ENCODE measurements around the gene COL5A2.

The COL5A2 gene

DNA sequence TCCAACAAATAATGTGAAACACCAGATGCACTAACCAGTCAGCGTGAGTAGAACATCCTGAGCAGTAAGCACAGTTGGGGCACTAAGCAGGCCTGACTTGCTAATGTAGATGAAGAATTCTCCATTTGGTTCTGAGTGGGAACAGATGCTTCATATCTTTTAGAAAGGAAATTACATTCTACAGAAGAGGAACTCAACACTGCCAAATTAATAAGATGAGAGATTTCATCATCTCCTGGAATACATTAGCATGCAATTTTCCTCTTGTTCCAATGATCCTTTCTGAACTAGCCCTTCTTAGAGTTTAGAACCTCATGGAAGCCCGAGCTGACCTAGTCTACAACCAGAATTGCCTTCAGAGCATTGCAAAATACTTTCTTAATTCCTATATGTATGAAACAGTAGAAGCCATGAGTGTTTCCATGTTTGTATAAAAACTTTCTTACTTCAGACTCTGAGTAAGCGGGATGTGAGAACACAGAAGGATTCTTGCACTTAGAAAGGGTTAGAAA is 34.8 kb downstream of the COL5A2 start:
- DNase-seq, result peak; percentile 62

DNA sequence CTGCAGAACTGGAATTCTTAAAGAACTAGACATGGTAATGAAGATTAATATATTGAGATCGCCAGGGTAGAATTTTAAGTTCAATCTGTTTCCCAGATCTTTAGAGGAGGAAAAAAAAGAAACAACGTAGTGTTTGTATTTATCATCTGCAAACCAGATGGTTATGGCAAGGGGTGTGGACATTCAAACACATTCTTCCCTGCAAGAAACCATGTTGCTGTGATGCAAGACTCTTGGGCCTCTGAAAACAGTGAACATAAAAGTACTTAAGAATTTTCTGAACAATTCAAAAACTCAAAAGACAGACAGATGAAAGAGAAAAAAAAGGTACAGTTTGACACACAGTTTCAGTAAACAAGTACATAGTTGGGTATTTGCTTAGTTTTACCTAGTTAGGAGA is 35.6 kb downstream of the COL5A2 start:
- no peak for DNase-seq

DNA sequence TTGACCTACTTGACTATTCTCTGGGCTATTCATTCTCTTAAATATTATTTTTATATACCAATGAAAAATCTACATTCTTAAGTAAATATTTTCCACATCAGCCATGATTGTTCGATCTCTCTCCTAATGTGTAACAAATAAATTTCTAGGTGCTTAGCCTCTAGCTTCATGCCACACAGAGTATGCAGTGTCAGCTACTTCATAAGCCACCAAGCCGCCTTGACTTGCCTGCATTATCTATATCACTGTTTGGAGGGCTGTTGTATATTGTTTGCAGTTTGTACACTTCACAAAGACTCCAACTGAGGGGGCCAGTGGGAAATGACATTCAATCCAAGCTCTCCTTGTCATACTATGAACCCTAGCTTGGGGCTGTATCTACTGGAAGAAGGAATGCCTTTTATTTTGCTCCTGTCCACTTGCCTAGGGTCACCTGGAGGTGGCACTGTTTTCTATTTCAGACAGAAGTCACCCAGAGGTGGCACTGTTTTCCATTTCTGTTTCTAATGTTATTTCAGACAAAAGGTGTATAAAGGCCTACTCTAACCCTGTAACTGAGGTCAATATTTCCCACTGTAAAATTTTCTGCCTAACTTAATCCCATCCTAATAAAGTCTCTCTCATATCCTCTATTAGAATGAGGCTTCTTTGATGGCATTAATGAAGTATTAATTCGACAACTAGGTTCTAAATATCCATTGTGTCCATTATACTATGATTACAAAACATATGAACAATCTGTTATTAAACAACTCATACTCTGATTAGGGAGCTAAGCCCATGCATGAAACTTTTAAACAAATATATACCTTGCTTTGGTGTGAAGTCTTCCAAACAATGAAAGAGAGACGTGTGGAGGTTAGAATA is 36.4 kb downstream of the COL5A2 start:
- peak; percentile 44 for DNase-seq

DNA sequence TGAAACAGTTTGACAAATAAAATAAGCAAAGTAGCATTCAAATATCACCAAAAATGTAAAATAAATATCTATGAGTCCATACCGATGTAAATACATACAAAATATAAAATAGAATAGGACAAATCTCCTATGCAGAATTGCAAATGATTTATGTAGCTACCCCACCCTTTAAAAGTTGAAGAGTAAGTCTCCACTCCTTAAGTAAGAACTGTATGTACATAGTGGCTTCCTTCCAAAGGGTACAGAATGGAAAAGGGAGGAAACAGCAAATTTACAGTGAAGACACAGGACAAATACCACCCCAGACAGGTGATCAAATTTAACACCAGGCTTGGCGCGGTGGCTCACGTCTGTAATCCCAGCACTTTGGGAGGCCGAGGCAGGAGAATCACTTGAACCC is 40.8 kb downstream of the COL5A2 start:
- no peak for DNase-seq

DNA sequence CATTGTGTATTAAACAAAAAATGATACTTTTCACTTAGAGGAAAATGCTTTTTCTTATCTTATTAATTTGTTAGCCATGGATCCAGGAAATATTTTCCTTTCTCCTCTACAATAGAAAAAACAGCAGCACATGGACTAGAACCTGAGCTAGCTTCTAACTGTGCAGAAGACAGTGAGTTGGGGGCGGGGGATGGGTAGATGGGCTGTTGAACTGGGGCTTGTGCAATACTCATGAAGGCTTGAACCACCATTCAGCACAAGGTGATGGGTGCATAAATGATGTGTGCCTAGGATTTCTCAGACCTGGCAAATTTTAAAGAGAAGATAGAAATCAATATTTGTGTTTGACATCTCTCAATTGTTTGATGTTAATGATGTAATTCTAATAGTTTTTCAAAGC is 42.0 kb downstream of the COL5A2 start:
- no peak for DNase-seq

DNA sequence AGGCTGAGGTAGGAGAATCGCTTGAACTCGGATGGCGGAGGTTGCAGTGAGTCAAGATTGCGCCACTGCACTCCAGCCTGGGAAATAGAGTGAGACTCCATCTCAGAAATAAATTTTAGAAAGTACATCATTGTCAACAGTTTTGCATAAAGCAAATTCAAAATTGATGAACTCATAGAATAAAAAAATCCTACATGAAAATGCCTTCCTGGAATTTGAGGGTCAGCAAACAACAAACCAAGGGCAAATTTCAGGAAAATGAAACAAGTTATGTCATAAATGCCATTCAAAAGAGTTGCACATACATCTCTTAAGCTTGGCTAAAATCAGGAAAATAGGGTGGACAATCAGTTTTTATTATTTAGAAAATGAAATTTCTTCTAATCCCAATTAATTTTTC is 45.1 kb downstream of the COL5A2 start:
- no peak for DNase-seq

DNA sequence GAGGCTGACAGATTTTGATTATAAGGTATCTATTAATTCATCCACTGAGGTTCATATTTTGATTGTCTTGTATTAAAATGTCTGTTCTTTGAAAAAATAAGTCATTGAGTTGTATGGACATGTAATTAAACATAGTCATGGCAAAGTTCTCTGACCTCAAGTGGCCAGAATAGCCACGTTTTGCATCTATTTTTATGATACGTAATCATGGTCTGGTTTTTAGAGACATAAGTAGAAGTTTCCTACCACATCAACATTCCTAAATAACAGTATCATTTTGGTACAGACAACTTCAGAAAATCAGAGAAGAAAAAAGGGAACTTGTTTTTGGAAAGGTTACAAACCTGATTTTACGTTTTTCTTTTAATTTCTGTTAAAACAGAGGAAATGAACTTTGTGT is 47.6 kb downstream of the COL5A2 start:
- DNase-seq, result no peak

DNA sequence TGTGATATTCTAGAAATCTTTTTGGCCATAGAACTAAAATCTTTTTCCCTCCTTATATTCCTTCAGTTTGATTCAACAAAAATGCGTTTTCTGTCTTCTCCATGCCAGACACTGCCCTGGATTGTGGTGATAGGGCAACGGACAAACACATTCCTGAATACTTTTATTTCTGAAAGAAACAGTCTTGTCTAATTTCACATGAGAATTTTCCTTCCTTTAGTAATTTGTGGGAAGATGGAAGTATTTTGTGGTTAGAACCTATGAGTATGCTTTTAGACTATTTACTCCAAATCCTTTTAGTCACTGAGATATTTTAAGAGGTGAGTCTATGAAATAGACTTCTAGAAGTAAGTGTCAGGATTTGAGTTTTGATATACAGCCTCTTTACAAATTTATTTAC is 49.6 kb downstream of the COL5A2 start:
- DNase-seq, result no peak

DNA sequence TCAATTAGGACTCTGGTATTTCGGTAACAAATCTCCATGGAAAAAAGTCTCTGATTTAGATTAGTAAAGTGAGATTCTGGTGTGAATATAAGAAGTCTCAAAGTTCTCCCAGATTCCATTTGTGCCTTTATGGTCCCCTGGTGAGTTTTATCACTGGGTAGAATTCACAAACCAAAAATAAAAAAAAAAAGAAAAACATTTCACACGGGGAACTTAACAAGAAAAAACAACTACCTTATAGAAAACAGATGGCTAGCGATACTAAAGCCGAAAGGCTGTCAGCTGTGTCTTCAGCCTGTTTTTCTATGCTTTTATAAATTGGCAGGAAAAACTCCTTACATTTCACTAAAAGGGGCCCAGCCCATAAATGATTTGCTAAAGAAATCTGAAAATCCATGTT is 50.6 kb downstream of the COL5A2 start:
- no peak for DNase-seq

DNA sequence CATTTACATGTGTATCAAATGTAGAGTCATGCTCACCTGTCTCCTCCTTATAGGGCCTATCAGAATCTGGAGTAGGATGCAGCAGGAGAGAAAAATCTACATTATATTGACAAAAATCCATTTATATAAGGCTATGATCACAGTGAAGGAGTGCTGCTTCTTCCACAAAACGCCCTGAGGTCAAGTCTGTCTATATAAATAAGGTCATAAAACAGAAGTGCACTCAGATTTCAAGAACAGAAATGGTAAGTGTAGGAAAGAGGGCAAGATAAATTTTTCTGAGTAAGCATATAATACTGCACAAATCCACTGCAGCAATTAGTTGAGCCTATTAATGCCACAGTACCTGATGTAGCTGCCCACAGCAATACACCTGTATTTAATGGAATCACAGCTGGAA is 51.8 kb downstream of the COL5A2 start:
- no peak for DNase-seq

DNA sequence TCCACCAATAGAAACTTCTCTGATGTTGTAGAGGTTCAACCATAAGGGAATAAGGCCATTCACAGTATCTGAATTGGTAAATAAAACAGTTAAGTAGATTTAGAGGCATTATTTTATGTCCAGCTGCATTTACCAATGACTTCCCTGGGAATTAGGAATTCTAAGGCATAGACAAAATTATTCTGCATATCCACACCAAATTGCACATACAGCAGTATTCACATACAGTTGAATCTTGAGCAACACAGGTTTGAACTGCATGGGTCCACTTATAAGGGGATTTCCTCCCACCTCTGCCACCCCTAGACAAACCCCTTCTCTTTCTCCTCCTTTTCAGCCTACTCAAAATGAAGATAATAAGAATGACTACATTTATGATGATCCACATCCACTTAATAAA is 54.4 kb downstream of the COL5A2 start:
- DNase-seq, result no peak

DNA sequence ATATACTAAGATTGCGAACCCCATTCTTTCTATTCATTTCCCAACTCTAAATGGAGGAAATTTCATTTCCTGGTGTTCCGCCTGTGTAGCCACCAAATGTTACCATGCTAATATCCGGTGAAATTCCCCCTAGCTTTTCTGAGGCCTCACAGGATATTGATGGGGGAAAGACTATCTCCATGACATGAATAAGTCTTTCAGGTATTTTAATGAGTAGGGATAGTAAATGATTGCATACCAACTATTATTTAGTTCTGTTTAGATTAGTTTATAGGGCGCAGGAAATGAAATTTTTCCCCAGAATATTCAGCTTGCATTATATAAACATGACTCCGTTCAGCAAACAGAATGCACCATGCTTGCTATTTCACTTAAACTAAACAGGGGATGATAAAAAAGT is 55.4 kb downstream of the COL5A2 start:
- no peak for DNase-seq

DNA sequence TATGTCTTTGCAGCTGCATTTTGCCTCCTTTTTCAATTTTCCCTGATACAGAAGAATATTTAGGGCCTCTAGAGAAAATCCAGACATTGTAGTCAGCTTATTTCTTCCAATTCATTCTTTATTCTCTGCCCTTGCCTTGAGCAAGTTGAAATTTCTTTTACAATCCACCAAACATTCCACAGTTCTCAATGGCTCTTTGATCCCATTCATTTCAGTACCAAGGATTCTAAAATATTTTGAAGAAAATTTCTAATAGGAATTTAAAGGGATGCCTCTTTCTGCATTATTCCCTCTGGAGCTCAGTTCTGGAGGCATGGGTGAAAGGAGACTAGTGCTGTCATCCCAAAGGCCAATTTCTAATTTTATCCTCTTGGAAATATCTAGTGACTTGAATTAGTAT is 61.2 kb downstream of the COL5A2 start:
- no peak for DNase-seq

DNA sequence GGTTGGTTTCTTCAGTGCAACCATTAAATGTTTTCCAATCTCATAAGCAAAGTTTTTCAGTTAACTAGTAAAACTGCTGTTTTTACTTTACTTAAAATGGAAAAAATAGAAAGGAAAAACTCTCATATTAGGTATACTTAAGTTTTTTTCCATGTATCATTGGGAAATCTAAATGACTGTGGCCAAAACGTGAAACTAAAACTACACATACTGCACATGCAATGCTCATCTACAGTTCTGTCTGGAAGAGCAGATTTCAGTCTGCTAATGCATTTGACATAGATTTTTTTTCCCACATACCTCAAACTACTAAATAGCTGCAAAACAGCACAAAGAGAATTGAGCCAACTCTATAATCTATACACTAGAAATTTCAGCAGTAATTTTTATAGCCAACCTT is 62.6 kb downstream of the COL5A2 start:
- DNase-seq, result no peak

DNA sequence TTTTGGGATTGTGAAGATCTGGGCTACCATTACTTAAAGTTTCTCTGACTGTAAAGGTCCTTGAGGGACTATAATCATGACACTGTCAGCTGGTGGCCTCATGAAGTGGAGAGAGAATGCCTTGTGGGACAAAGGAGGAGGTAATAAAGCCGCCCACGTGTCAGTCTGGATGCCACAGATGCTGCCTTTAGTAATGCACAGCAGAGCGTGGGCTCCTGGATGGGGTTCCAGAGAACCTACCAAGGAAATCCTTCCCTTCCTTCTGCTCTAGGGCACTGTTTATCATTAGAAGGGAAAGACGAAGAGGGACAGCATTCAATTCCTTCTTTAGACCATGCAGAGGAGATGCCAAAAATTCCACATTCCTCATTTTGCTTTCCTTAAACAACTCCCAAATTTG is 63.5 kb downstream of the COL5A2 start:
- DNase-seq, result no peak

DNA sequence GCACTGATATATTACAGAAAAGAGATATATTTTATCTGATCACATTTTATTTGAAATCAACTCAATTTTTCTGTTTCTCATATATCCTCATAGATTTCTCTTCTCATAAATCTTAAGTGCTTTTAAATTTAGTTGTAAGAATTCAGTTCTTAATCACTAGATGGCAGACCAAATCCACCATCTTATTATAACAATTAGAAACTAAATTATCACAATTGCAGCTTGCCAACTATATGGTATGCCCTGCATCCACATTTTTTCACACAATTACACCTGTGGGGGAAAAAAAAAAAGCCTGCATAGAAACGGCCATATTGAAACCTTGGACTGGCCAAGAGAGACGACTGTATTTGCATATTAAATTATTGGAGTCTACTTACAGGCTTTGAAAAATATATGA is 64.4 kb downstream of the COL5A2 start:
- no peak for DNase-seq

DNA sequence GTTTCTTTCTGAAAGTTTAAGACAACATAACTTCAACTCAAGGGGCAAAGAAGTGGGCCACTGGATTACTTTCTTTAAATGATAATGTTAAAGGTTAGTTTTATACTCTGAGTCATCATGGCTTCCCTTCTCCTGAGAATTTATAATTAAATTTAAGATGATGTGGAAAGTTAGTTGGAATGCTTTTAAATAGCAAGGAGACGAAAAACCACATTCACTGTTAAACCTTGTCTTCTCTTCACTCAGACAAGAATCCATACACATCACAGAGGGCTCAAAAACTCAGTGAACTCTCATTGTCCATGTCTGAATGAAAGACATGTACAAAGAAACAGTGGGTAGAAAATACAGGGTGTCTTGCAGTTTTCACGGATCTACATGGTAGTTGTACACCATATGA is 65.6 kb downstream of the COL5A2 start:
- DNase-seq, result no peak

DNA sequence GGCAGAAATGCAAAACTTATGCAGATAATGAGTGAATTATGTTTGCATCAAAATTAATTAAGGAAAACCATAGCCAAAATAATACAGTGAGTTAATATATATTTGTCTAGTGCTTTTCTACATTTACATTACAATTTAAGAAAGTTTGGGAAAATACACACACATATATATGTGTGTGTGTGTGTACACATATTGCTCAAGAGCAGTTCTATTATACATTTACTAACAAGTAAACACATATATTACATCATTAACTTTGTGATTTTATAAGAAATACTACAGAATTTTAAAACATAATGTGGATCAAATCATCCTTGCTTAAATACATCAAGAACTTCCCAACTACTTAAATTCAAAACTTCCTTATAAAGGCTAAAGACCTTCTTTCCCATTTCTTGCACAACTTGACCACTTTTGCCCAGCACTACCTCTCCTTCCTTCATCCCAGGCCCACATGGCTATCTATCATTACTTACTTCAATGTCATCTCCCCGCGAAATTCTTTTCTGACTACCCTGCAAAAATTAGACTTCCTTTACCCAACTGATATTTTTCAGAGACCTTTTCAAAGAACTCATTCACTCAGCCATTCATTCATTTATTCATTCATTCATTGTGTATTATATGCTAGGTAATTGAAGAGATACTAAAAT is 68.4 kb downstream of the COL5A2 start:
- DNase-seq, result no peak

DNA sequence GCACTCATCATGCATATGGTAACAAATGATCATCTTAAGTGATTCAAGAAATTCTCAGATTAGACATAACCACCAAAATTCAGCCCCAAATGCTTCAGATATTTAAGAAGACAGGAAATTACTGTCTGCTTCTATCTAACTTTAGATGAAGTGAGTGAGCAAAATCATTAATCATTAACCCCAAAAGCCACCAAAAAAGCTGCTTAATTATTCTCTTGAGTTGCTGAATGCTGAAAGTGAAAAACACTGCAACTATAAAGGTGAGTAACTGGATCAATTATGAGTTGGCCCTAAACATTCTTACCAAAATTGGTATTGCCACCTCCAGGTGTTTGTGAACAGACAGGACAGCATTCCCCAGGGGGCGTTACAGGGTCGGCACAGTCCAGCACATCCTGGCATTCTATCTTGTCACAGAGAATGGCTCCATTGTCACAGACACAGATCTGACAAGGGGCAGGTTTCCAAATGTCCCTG is 69.6 kb downstream of the COL5A2 start:
- DNase-seq, result no peak

DNA sequence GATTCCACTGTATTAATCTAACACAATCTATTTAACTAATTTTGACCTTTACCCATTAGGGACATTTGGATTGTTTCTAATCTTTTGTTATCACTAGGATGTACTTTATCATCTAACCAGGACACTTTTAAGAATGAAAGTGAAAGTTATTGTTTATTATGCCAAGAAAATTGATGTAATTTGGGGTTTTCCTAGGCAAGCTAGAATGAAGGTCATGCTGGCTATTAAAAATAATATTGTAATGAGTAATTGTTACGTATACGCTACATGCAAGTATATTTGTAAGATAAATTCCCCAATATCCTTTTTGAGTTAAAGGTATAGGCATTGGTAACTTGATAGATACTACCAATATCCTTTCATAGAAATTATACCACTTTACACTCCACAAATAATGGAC is 74.6 kb downstream of the COL5A2 start:
- DNase-seq, result no peak

DNA sequence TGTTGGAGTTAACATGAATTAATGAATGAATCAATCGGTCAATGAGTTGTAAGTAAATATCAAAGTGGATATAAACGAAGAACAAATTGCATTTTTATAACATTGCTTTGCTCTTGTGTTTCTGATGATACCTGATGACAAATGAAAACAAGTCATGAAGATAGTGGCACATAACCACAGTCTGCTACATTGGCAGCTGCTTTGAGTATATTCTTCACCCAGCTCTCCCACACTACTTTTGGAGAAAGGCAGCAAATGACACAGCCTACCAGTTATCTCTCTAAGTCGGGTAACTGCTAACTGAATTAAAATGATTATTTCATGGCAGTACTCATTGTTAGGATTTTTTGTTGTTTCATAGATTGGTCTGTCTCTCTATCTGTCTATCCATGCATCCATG is 76.8 kb downstream of the COL5A2 start:
- no peak for DNase-seq

DNA sequence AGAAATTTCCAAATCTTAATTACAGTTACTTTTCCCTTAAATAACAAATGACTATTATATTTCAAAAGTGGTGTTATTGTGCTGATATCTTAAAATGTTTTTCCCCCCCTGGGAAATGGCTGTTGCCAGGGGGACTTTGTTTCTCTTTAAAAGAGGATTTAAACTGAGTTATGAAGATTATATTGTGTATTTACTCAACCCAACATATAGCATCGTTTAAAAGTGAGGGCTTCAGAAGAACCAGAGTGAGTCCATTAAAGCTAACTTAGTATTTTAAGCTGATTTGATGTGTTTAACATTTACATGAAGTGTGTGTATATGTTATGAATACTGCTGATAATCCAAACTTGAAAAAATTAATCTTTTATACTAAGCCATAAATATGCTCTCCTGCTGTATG is 81.6 kb downstream of the COL5A2 start:
- no peak for DNase-seq

DNA sequence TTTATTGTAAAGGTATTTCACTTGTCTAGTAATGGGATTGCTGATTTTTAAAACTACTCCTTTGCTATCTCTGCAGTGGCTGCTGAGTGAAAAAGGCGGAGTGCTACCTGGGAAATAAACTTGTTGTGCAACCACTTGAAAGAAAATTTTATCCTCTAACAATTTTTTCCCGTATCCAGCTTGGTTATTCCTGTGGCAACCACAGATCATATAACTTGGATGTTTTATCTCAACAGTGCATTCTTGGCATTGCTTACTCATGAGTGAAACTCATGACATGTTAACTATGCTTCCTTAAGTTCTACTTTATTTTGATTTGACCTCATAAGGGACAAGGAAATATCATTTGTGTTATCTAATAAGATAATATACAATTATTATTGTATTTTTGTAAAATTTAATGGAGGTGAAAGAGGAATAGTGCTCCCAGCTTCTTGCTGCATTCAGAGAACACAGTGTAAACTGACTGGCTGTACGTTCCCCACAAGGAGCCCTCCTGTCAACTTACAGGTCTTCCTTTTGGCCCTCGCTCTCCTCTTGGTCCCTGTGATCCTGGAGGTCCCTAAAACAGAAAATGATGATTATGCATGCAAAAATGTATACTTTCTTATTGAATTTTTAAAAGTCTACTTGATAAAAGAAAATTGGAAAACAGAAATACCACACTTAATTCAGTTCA is 82.7 kb downstream of the COL5A2 start:
- no peak for DNase-seq

DNA sequence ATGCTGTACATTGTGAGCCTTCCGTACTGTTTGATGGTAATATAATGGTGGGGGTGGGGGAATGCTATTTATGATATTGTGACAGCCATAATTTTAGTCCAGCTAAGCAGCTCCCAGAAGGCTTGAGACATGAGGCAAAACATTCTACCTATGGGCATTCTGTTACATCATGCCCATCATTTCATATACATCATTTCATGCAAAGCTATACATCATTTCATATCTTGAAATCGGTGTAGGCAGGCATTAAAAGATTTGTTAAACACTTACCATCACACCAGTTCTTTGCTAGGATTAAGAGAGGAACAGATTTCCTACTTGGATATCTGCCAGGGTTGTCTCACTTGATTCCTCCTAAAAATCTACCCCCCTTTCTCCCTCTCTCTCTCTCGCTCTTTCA is 84.5 kb downstream of the COL5A2 start:
- no peak for DNase-seq
